Hepatocyte (in vitro differentiated cells): ENCODE measurements around the gene SLC17A1.

Experiments used
- EZH2phosphoT487 ChIP-seq: fragments of 200-600 bp; sonication (generic); IDR thresholded peaks from one replicate; pipeline ENCODE4 v1.6.1; 2018; ENCODE audit warnings: antibody characterized with exemption, mild to moderate bottlenecking, low read depth, moderate library complexity; ENCODE audit not compliant: unreplicated experiment, severe bottlenecking
- TF ChIP-seq, protein P1 (sequence below): fragments of 200-600 bp; sonication (generic); IDR thresholded peaks from 2 replicates; pipeline ENCODE4 v1.5.1; 2016; ENCODE audit warnings: antibody characterized with exemption, mild to moderate bottlenecking; ENCODE audit not compliant: poor library complexity

GRCh38 chr6:25833136-25833535 lies 1.3 kb upstream of the SLC17A1 start:
- TF ChIP-seq EZH2phosphoT487 = no peak
- TF ChIP-seq, protein P1, sequence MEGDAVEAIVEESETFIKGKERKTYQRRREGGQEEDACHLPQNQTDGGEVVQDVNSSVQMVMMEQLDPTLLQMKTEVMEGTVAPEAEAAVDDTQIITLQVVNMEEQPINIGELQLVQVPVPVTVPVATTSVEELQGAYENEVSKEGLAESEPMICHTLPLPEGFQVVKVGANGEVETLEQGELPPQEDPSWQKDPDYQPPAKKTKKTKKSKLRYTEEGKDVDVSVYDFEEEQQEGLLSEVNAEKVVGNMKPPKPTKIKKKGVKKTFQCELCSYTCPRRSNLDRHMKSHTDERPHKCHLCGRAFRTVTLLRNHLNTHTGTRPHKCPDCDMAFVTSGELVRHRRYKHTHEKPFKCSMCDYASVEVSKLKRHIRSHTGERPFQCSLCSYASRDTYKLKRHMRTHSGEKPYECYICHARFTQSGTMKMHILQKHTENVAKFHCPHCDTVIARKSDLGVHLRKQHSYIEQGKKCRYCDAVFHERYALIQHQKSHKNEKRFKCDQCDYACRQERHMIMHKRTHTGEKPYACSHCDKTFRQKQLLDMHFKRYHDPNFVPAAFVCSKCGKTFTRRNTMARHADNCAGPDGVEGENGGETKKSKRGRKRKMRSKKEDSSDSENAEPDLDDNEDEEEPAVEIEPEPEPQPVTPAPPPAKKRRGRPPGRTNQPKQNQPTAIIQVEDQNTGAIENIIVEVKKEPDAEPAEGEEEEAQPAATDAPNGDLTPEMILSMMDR = no peak
